Kidney (tissue), 14 donors: ENCODE measurements around the gene MIXL1. TPM values are rescaled to one million over a fixed set of nuclear protein-coding genes. Genes with fewer than 3 reads are reported as not detected.

Source experiments
- DNase-seq, 5 donors: peaks; one replicate each; pipeline ENCODE4 v3.0.0-alpha.2; 2013 to 2020
- FAIRE-seq: peaks from 2 replicates; lab custom pipeline; 2012; peaks lifted over from hg19 to GRCh38; lab: Jason Lieb, UNC
- H3K27ac ChIP-seq, 2 donors: one replicate each; pipeline ENCODE4 v1.7.0; 2013; ENCODE audit warnings: low read depth in 2 of 2, low read length in 2 of 2, inconsistent platforms in 1 of 2
- H3K27me3 ChIP-seq: one replicate; pipeline ENCODE4 v1.7.1; 2013; ENCODE audit warnings: low read length, inconsistent platforms; ENCODE audit not compliant: control insufficient read depth, insufficient read depth
- H3K36me3 ChIP-seq, 3 donors: one replicate each; pipeline versions ENCODE4 v1.7.0 to v1.7.1; 2013; ENCODE audit warnings: low read length in 3 of 3, control low read depth in 1 of 3, inconsistent platforms in 1 of 3; ENCODE audit not compliant: insufficient read depth in 3 of 3, control insufficient read depth in 2 of 3
- H3K4me1 ChIP-seq, 3 donors: one replicate each; pipeline versions ENCODE4 v1.7.0 to v1.7.1; 2013; ENCODE audit warnings: low read length in 3 of 3, inconsistent platforms in 1 of 3, low read depth in 1 of 3; ENCODE audit not compliant: control insufficient read depth in 2 of 3, insufficient read depth in 2 of 3
- H3K4me3 ChIP-seq, 3 donors: one replicate each; pipeline versions ENCODE4 v1.7.0 to v1.8.1; 2013; ENCODE audit warnings: low read length in 3 of 3, control low read depth in 1 of 3, inconsistent platforms in 1 of 3
- H3K9ac ChIP-seq, 3 donors: one replicate each; pipeline versions ENCODE4 v1.7.0 to v1.7.1; 2013; ENCODE audit warnings: low read length in 3 of 3, control low read depth in 1 of 3, inconsistent platforms in 1 of 3
- H3K9me3 ChIP-seq, 3 donors: one replicate each; pipeline versions ENCODE4 v1.7.0 to v1.7.1; 2013; ENCODE audit warnings: low read length in 3 of 3, control low read depth in 1 of 3, inconsistent platforms in 1 of 3; ENCODE audit not compliant: control insufficient read depth in 2 of 3, insufficient read depth in 1 of 3
- CTCF ChIP-seq: IDR thresholded peaks from 3 replicates; pipeline ENCODE4 v1.5.1; 2012; ENCODE audit warnings: mild to moderate bottlenecking, moderate library complexity, borderline replicate concordance; ENCODE audit not compliant: insufficient read depth; ENCODE audit errors: extremely low read depth
- intact Hi-C: fragments of 100-400 bp; cut with DNase I; formaldehyde crosslinking; loops from one replicate; pipeline ENCODE4 v1.11.1; 2022
- polyA plus RNA-seq: library from polyadenylated mRNA; stranded (reverse); fragments of 350-450 nt; fragmentation: Illumina TruSeq; extraction: RNeasy Lipid Tissue Mini Kit (QIAGEN cat#74804); gene quantifications from one replicate; pipeline ENCODE4 v1.2.3, GENCODE V29; 2014; ENCODE audit warnings: low read depth, low replicate concordance; ENCODE audit not compliant: insufficient read depth
- total RNA-seq: library from RNA; stranded (reverse); fragmentation: NEBNext Ultra II Directional; extraction: Animal tissue kit (Norgen Biotek cat#: 25700); gene quantifications from one replicate; pipeline ENCODE4 v1.2.1, GENCODE V29; 2021
- donor health status: control.
- donor health status: control.
- donor health status: control.
- donor health status: control.
- donor health status: control.
- donor health status: DM: yes; HTN: yes; CAD: no.
- donor health status: Normal renal cell carcinoma (clear cell type).

Gene MIXL1
- total and polyA plus RNA-seq, 2 donors from 2014 or later: 0.16 to 0.56 TPM

DNA sequence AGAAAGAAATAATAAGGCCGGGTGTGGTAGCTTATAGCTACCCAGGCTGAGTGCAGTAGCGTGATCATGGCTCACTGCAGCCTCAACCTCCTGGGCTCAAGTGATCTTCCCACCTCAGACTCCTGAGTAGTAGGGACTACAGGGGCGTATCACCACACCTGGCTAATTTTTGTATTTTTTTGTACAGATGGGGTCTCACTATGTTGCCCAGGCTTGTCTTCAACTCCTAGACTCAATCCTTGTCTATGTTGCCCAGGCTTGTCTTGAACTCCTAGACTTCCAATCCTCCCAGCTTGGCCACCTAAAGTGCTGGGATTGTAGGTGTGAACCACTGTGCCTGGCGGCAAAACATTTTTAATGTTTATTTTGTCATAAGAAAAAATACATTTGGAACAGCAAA is 30.5 kb downstream of the MIXL1 start:
- TF ChIP-seq CTCF: no peak
- H3K9me3 ChIP-seq: no peaks in the 10 kb centered on the region
- H3K4me3 ChIP-seq: no peak overlapping the region
- FAIRE-seq (no peak), DNase-seq (no peak)
- H3K4me1 ChIP-seq: no peaks in the 10 kb centered on the region
- H3K27ac ChIP-seq: no peak overlapping the region
- intact Hi-C loops: no loop called here
- peaks cover 0 to 2% (median 0%) of the 10 kb centered on the region in 3 donors for H3K36me3 ChIP-seq
- no peak overlapping the region for H3K9ac ChIP-seq
- H3K27me3 ChIP-seq: no peaks in the 10 kb centered on the region

DNA sequence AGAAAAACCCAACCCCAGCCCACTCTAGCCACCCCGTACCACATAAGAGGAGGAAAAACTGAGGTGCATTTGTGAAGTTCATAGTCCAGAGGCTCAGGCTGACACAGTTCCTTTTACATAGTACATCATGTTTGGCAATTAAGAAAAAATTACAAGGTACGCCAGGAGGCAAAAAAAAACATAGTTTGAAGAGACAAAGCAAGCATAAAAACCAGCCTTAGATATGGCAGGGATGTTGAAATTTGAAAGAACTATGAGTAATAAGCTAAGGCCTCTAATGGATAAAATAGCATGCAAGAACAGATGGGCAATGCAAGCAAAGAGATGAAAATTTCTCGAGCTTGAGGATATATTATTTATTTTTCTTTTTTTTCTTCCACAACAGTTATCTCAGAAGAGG is 31.9 kb downstream of the MIXL1 start:
- TF ChIP-seq CTCF: no peak
- FAIRE-seq: no peak

DNA sequence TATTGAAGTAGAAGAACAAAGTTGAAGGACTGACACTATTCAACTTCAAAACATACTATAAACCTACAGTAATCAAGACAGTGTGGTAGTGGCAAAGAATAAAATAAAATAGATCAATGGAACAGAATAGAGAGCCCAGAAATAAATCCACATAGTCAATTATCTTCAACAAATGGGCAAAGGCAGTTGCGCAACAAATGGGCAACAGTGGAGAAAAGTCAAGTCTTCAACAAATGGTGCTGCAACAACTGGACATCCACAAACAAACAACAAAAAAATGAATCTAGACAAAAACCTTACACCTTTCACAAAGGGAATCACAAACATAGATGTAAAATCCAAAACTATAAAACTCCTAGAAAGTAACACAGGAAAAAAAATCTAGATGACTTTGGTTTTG is 38.4 kb downstream of the MIXL1 start:
- Histone ChIP-seq H3K36me3 (no peaks in the 10 kb centered on the region), H3K27me3 (no peaks in the 10 kb centered on the region), H3K9me3 (peaks cover 0 to 15% (median 0%) of the 10 kb centered on the region in 3 donors), H3K27ac (no peak overlapping the region), H3K4me1 (no peaks in the 10 kb centered on the region), H3K4me3 (no peak overlapping the region), H3K9ac (no peak overlapping the region)
- FAIRE-seq (no peak), DNase-seq (no peak)
- intact Hi-C loops: no loop called here
- no peak for TF ChIP-seq CTCF

More for the DNA sequence above, 31.9 kb downstream of the MIXL1 start:
- Histone ChIP-seq H3K9me3 (peaks cover 0 to 5% (median 0%) of the 10 kb centered on the region in 3 donors), H3K4me1 (no peaks in the 10 kb centered on the region), H3K9ac (no peak overlapping the region), H3K4me3 (no peak overlapping the region), H3K27ac (no peak overlapping the region), H3K36me3 (peaks cover 0 to under 1% (median 0%) of the 10 kb centered on the region in 3 donors), H3K27me3 (no peaks in the 10 kb centered on the region)
- no peak for DNase-seq
- intact Hi-C loops: no loop called here
